ES-I3 (cell line): ENCODE results near the gene NOS1AP.
"Not testable (repeated sequence)": the region's sequence is repeated elsewhere in the genome, so short reads cannot be mapped to it uniquely, and the experiment has no call there.

ENCODE experiments used
- H3K36me3 ChIP-seq: 2 replicates; pipeline ENCODE4 v1.6.1; 2013; ENCODE audit warnings: mild to moderate bottlenecking, low read length, control low read depth, moderate library complexity; ENCODE audit not compliant: insufficient read depth
- H3K4me1 ChIP-seq: 2 replicates; pipeline ENCODE4 v1.6.1; 2013; ENCODE audit warnings: mild to moderate bottlenecking, control low read depth, low read length; ENCODE audit not compliant: insufficient read depth
- H3K9ac ChIP-seq: 2 replicates; pipeline ENCODE4 v1.6.1; 2013; ENCODE audit warnings: low read depth, mild to moderate bottlenecking, low read length, moderate library complexity
- H3K9me3 ChIP-seq: 2 replicates; pipeline ENCODE4 v1.6.1; 2013; ENCODE audit warnings: mild to moderate bottlenecking, low read length, moderate library complexity; ENCODE audit not compliant: control insufficient read depth, insufficient read depth

NOS1AP gene

GRCh38 chr1:162406811-162407210 lies 337.3 kb downstream of the NOS1AP start:
- Histone ChIP-seq H3K9ac (no peak overlapping the region), H3K4me1 (no peaks in the 10 kb centered on the region), H3K9me3 (no peaks in the 10 kb centered on the region), H3K36me3 (no peaks in the 10 kb centered on the region)

- Histone ChIP-seq H3K36me3 (no peaks in the 10 kb centered on the region), H3K9me3 (no peaks in the 10 kb centered on the region), H3K4me1 (no peaks in the 10 kb centered on the region), H3K9ac (no peak overlapping the region)
Measured at GRCh38 chr1:162407539-162407938, 338.0 kb downstream of the NOS1AP start.

GRCh38 chr1:162412002-162412401 lies 342.5 kb downstream of the NOS1AP start, which contains the start of gene SH2D1B:
Gene SH2D1B, minus strand, starts transcription at chr1:162412136. Its CDS starts 120 bp downstream, at chr1:162412016.
- Histone ChIP-seq H3K4me1 (no peaks in the 10 kb centered on the region; the same call in 1 of the 2 replicates), H3K9me3 (no peaks in the 10 kb centered on the region; the same call in 1 of the 2 replicates), H3K36me3 (no peaks in the 10 kb centered on the region), H3K9ac (no peak within 1 kb of the TSS)

GRCh38 chr1:162416215-162416614 lies 346.7 kb downstream of the NOS1AP start:
- Histone ChIP-seq H3K4me1 (no peaks in the 10 kb centered on the region; the same call in 1 of the 2 replicates), H3K9me3 (no peaks in the 10 kb centered on the region; the same call in 1 of the 2 replicates), H3K36me3 (no peaks in the 10 kb centered on the region), H3K9ac (no peak overlapping the region)

GRCh38 chr1:162416909-162417308 lies 347.4 kb downstream of the NOS1AP start:
- no peaks in the 10 kb centered on the region for H3K36me3 ChIP-seq
- H3K9me3 ChIP-seq = no peaks in the 10 kb centered on the region; the same call in 1 of the 2 replicates
- H3K4me1 ChIP-seq = no peaks in the 10 kb centered on the region; the same call in 1 of the 2 replicates
- no peak overlapping the region for H3K9ac ChIP-seq

- no peaks in the 10 kb centered on the region; the same call in 1 of the 2 replicates for H3K9me3 ChIP-seq
- no peaks in the 10 kb centered on the region; the same call in 1 of the 2 replicates for H3K4me1 ChIP-seq
- no peaks in the 10 kb centered on the region for H3K36me3 ChIP-seq
- H3K9ac ChIP-seq = no peak overlapping the region
Measured at GRCh38 chr1:162417650-162418049, 348.2 kb downstream of the NOS1AP start.

- not testable (repeated sequence) for H3K36me3 ChIP-seq, H3K4me1 ChIP-seq, H3K9ac ChIP-seq, H3K9me3 ChIP-seq
Measured at GRCh38 chr1:162418584-162418983, 349.1 kb downstream of the NOS1AP start.

- H3K9ac ChIP-seq, H3K9me3 ChIP-seq, H3K36me3 ChIP-seq, H3K4me1 ChIP-seq: not testable (repeated sequence)
Measured at GRCh38 chr1:162419450-162419931, 350.0 kb downstream of the NOS1AP start.
